GM06990 (cell line): ENCODE data around the gene PVR.

ENCODE experiments used
- DNase-seq: peaks from one replicate; pipeline ENCODE4 v3.0.0-alpha.2; 2011; ENCODE audit not compliant: insufficient read length; ENCODE audit errors: extremely low read depth
- H3K27me3 ChIP-seq: replicated peaks from 2 replicates; pipeline ENCODE4 v1.6.0; 2011; ENCODE audit warnings: low read length; ENCODE audit not compliant: control insufficient read depth, insufficient read depth
- H3K36me3 ChIP-seq: 2 replicates; pipeline ENCODE4 v1.5.1; 2011; ENCODE audit warnings: low read length; ENCODE audit not compliant: control insufficient read depth, insufficient read depth
- H3K4me3 ChIP-seq: replicated peaks from 2 replicates; pipeline ENCODE4 v1.5.1; 2011; ENCODE audit warnings: low read depth, mild to moderate bottlenecking, control low read depth, low read length
- TF ChIP-seq, protein P1 (sequence below): IDR thresholded peaks from 2 replicates; pipeline ENCODE4 v1.5.1; 2011; ENCODE audit warnings: low read length, control low read depth, mild to moderate bottlenecking, inconsistent platforms; ENCODE audit not compliant: insufficient read depth, poor library complexity, severe bottlenecking

The PVR gene

DNA sequence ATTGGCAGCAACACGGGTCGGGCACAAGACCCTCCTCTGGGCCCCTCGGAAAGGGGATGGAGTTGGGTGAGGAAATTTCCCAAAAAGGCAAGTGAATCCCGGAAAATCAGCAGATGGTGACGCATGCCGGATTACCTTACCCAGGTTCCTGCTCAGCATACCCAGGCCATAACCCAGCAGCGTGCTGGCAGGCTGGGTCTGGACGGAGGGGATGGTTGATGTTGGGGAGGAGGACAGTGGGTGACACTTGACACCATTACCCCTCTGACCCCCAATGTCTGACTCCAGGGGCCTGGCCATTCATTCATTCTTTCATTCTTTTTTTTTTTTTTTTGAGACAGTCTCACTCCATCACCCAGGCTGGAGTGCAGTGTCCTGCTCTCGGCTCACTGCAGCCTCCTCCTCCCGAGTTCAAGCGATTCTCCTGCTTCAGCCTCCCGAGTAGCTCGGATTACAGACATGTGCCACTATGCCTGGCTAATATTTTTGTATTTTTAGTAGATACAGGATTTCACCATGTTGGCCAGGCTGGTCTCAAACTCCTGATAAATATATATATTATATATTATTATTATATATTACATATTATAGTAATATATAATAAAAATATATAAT is 799 bp downstream of the PVR start:
- DNase-seq: no peak
- Histone ChIP-seq H3K36me3 (no peaks in the 10 kb centered on the region), H3K4me3 (peak overlapping the region; percentile 62), H3K27me3 (no peaks in the 10 kb centered on the region; the same call in 1 of the 2 replicates)
- TF ChIP-seq, protein P1, sequence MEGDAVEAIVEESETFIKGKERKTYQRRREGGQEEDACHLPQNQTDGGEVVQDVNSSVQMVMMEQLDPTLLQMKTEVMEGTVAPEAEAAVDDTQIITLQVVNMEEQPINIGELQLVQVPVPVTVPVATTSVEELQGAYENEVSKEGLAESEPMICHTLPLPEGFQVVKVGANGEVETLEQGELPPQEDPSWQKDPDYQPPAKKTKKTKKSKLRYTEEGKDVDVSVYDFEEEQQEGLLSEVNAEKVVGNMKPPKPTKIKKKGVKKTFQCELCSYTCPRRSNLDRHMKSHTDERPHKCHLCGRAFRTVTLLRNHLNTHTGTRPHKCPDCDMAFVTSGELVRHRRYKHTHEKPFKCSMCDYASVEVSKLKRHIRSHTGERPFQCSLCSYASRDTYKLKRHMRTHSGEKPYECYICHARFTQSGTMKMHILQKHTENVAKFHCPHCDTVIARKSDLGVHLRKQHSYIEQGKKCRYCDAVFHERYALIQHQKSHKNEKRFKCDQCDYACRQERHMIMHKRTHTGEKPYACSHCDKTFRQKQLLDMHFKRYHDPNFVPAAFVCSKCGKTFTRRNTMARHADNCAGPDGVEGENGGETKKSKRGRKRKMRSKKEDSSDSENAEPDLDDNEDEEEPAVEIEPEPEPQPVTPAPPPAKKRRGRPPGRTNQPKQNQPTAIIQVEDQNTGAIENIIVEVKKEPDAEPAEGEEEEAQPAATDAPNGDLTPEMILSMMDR: no peak

DNA sequence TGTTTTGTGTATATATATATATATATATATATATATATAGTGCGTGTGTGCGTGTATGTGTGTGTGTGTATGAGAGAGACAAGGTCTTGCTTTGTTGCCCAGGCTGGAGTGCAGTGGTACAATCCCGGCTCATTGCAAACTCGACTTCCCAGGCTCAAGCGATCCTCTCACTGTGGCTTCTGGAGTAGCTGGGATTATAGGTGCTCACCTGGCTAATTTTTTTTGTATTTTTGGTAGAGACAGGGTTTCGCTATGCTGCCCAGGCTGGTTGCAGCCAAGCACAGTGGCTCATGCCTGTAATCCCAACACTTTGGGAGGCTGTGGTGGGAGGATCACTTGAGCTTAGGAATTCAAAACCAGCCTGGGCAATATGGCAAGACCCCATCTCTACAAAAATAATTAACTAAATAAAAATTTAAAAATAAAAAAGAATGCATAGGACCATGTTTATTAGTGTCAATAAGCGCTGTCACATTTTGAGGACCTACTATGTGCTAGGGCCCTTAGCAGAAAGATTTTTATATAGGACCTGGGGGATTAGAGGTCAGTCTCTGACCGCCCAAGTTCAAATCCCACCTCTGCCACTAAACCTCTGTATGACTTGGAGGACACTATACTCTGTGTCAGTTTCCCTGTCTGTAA is 1.8 kb downstream of the PVR start:
- TF ChIP-seq, protein P1: no peak
- Histone ChIP-seq H3K36me3 (no peaks in the 10 kb centered on the region; the same call in 1 of the 2 replicates), H3K4me3 (no peak overlapping the region), H3K27me3 (no peaks in the 10 kb centered on the region; the same call in 1 of the 2 replicates)
- DNase-seq: no peak

DNA sequence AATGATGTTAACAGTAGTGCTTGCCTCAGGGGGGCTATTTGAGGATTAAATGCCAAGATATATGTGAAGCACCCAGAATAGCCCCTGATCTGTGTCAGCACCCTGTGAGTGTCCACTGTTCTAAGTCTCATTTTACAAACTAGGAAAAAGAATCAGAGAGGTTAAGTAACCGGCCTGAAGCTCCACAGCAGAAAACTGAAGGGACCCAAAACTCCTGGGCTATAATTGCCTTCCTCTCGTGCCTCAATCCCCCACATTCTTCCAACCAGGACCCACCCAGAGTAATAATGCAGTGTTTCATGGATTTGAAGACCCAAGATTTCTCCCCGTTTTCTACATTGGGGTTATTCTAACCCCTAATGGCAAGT is 2.3 kb downstream of the PVR start:
- Histone ChIP-seq H3K36me3 (no peaks in the 10 kb centered on the region; the same call in 1 of the 2 replicates), H3K27me3 (no peaks in the 10 kb centered on the region; the same call in 1 of the 2 replicates), H3K4me3 (no peak overlapping the region)
- DNase-seq: no peak
- TF ChIP-seq, protein P1: no peak

DNA sequence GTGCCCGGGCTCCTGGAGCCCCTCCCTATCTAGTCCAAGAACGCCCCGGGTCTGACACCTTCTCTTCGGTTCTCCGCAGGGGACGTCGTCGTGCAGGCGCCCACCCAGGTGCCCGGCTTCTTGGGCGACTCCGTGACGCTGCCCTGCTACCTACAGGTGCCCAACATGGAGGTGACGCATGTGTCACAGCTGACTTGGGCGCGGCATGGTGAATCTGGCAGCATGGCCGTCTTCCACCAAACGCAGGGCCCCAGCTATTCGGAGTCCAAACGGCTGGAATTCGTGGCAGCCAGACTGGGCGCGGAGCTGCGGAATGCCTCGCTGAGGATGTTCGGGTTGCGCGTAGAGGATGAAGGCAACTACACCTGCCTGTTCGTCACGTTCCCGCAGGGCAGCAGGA is 3.4 kb downstream of the PVR start:
- no peak for DNase-seq
- Histone ChIP-seq H3K27me3 (no peaks in the 10 kb centered on the region; the same call in 1 of the 2 replicates), H3K4me3 (no peak overlapping the region), H3K36me3 (no peaks in the 10 kb centered on the region; the same call in 1 of the 2 replicates)
- TF ChIP-seq, protein P1: no peak

DNA sequence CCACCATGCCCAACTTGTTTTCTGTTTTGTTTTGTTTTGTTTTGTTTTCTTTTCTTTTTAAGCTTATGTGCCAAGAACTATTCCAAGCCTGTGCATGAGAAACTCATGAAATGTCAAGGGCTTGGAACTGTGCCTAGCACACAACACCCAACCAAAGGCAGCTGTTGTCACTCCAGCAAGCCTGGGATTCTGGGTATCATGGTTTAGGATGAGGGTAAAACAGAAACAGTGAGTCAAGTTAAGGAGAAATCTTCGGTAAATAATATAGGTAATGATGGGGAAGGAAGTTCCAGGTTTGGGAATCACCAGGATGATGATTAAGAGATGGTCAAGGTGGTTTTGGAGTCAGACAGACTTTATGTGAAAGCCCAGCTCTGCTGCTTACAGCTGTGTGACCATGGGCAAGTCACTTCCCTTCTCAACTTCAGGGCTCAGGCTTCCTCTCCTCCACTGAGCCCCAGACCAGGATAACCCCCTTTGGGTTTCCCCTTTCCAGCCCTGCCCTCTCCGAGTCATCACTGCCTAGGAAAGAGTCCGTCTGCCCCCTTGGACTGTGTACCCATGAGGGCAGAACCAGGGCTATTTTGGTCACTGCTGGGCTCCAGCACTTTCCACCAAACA is 5.0 kb downstream of the PVR start:
- TF ChIP-seq, protein P1: no peak
- no peak for DNase-seq
- Histone ChIP-seq H3K36me3 (no peaks in the 10 kb centered on the region; the same call in 1 of the 2 replicates), H3K4me3 (no peak overlapping the region), H3K27me3 (no peaks in the 10 kb centered on the region; the same call in 1 of the 2 replicates)
